ENCODE results near the gene MIPOL1. TPM values are rescaled to one million over a fixed set of nuclear protein-coding genes. Genes with fewer than 3 reads are reported as not detected.

The MIPOL1 gene
- total and polyA plus RNA-seq, 2 of the 13 experiments (the other 11 are each of a cell fraction or from before 2014, with no cell fraction given): 8.6 to 34.2 TPM

GRCh38 chr14:37447883-37448391 lies 250.2 kb downstream of the MIPOL1 start (continued):
- TF ChIP-seq THAP11 (CRISPR knock-in tag; IDR thresholded peaks at IDR 0.05): peak; percentile 42; the same call in 1 of the 2 replicates
- no peak for TF ChIP-seq NONO (IDR thresholded peaks at IDR 0.05)
- TF ChIP-seq NONO (CRISPR knock-in tag; conservative IDR thresholded peaks at IDR 0.05): no peak
- TF ChIP-seq ISX (CRISPR knock-in tag; conservative IDR thresholded peaks at IDR 0.05): no peak
- no peak for TF ChIP-seq SETDB1 (CRISPR knock-in tag; IDR thresholded peaks at IDR 0.05; ENCODE audit: borderline replicate concordance)
- TF ChIP-seq ZNF614 (CRISPR knock-in tag; IDR thresholded peaks at IDR 0.05; ENCODE audit: borderline replicate concordance): peak; percentile 89; the same call in 1 of the 2 replicates
- TF ChIP-seq GATAD2A (CRISPR knock-in tag; IDR thresholded peaks at IDR 0.05): peak; percentile 48; the same call in 1 of the 2 replicates
- no peak for TF ChIP-seq ZSCAN21 (CRISPR knock-in tag; IDR thresholded peaks at IDR 0.05; ENCODE audit: borderline replicate concordance)
- TF ChIP-seq SIX4 (CRISPR knock-in tag; IDR thresholded peaks at IDR 0.05): peak; percentile 31; the same call in 1 of the 2 replicates
- no peak for TF ChIP-seq MLX (CRISPR knock-in tag; IDR thresholded peaks at IDR 0.05)
- TF ChIP-seq RBM22 (optimal IDR thresholded peaks at IDR 0.05; ENCODE audit: low read length): no peak
- TF ChIP-seq NCOR1 (IDR thresholded peaks at IDR 0.05; ENCODE audit: borderline replicate concordance, low read length): peak; percentile 67
- TF ChIP-seq ARID5B (CRISPR knock-in tag; IDR thresholded peaks at IDR 0.05): peak; percentile 58; the same call in 1 of the 2 replicates
- TF ChIP-seq ZSCAN25 (CRISPR knock-in tag; IDR thresholded peaks at IDR 0.05): no peak
- no peak for TF ChIP-seq TFDP2 (CRISPR knock-in tag; IDR thresholded peaks at IDR 0.05)
- TF ChIP-seq ZNF205 (CRISPR knock-in tag; IDR thresholded peaks at IDR 0.05): no peak
- TF ChIP-seq ZNF496 (CRISPR knock-in tag; IDR thresholded peaks at IDR 0.05; ENCODE audit: insufficient replicate concordance): no peak
- no peak for TF ChIP-seq HNRNPL (IDR thresholded peaks at IDR 0.05; ENCODE audit: low read depth, low read length)
- no peak for TF ChIP-seq ZNF335 (CRISPR knock-in tag; IDR thresholded peaks at IDR 0.05)
- TF ChIP-seq ZNF768 (CRISPR knock-in tag; IDR thresholded peaks at IDR 0.05): no peak
- TF ChIP-seq SIN3B (IDR thresholded peaks at IDR 0.05; ENCODE audit: low read length): no peak
- TF ChIP-seq HMG20A (CRISPR knock-in tag; IDR thresholded peaks at IDR 0.05; ENCODE audit: borderline replicate concordance): peak; percentile 43; the same call in 1 of the 2 replicates
- no peak for TF ChIP-seq ATAD3A (CRISPR knock-in tag; IDR thresholded peaks at IDR 0.05)
- peak; percentile 90 for TF ChIP-seq ARID3A (IDR thresholded peaks at IDR 0.05; ENCODE audit: low read depth, low read length)
